GM21528 (cell line): ENCODE data around the gene TGFBI.

ENCODE experiments used
- ATAC-seq: cut with Tn5 transposase; IDR thresholded peaks from one replicate; pipeline ENCODE4 v1.9.1; 2021; ENCODE audit warnings: mild to moderate bottlenecking, moderate library complexity; ENCODE audit not compliant: unreplicated experiment, low FRiP score

Gene TGFBI

GRCh38 chr5:136082390-136083193 is 53.8 kb downstream of the TGFBI start:
- no peak for ATAC-seq

- ATAC-seq: no peak
These were observed 55.9 kb downstream of the TGFBI start for GRCh38 chr5:136084698-136085097.

GRCh38 chr5:136086783-136087566 is 58.2 kb downstream of the TGFBI start:
- no peak for ATAC-seq

GRCh38 chr5:136087961-136088871 is 59.4 kb downstream of the TGFBI start:
- ATAC-seq: no peak

- ATAC-seq: no peak
These were observed 61.0 kb downstream of the TGFBI start for GRCh38 chr5:136089791-136090190.

GRCh38 chr5:136090319-136090718 is 61.5 kb downstream of the TGFBI start:
- ATAC-seq: no peak

GRCh38 chr5:136094189-136094912 is 65.6 kb downstream of the TGFBI start:
- ATAC-seq: no peak

GRCh38 chr5:136094913-136095641 is 66.3 kb downstream of the TGFBI start:
- ATAC-seq: no peak

GRCh38 chr5:136098176-136098575 is 69.4 kb downstream of the TGFBI start:
- no peak for ATAC-seq

- ATAC-seq: no peak
These were observed 71.1 kb downstream of the TGFBI start for GRCh38 chr5:136099870-136100269.

- no peak for ATAC-seq
These were observed 73.1 kb downstream of the TGFBI start for GRCh38 chr5:136101884-136102283.

- peak; percentile 81 for ATAC-seq
These were observed 74.3 kb downstream of the TGFBI start for GRCh38 chr5:136103118-136103517.

- ATAC-seq: no peak
These were observed 75.6 kb downstream of the TGFBI start for GRCh38 chr5:136104306-136104965.

GRCh38 chr5:136106351-136107031 is 77.7 kb downstream of the TGFBI start:
- ATAC-seq: no peak

GRCh38 chr5:136108180-136108611 is 79.4 kb downstream of the TGFBI start:
- ATAC-seq: no peak

- ATAC-seq: no peak
These were observed 80.0 kb downstream of the TGFBI start for GRCh38 chr5:136108766-136109165.

- ATAC-seq: no peak
These were observed 80.8 kb downstream of the TGFBI start for GRCh38 chr5:136109453-136110135.
